HL-60 (cell line): ENCODE measurements around the gene MIPOL1.

ENCODE experiments used
- DNase-seq, 2 experiments: peaks; one replicate each; pipeline ENCODE4 v3.0.0-alpha.2; 2010 to 2020; ENCODE audit warnings: low read depth in 1 of 2, low spot score in 1 of 2
- H3K27ac ChIP-seq: fragments of 250-450 bp; sonication (Bioruptor Pico); replicated peaks from 2 replicates; pipeline ENCODE4 v1.5.1; 2020; ENCODE audit warnings: mild to moderate bottlenecking, moderate library complexity
- H3K27me3 ChIP-seq: fragments of 250-450 bp; sonication (Bioruptor Pico); 2 replicates; pipeline ENCODE4 v1.5.1; 2021; ENCODE audit warnings: mild to moderate bottlenecking, moderate library complexity; ENCODE audit not compliant: insufficient read depth, poor library complexity, severe bottlenecking
- H3K4me3 ChIP-seq: replicated peaks from 2 replicates; pipeline ENCODE4 v1.5.1; 2011; ENCODE audit warnings: mild to moderate bottlenecking, control low read depth, low read length; ENCODE audit not compliant: insufficient read depth
- CTCF ChIP-seq: IDR thresholded peaks from one replicate; pipeline ENCODE4 v1.5.1; 2011; ENCODE audit warnings: low read length, control low read depth, inconsistent platforms; ENCODE audit not compliant: insufficient read depth
- GABPA ChIP-seq: IDR thresholded peaks from 2 replicates; pipeline ENCODE4 v1.6.1; 2012; ENCODE audit warnings: low read depth
- POLR2AphosphoS5 ChIP-seq: IDR thresholded peaks from 2 replicates; pipeline ENCODE4 v1.6.1; 2012; ENCODE audit warnings: low read depth
- SPI1 ChIP-seq: IDR thresholded peaks from 2 replicates; pipeline ENCODE4 v1.6.1; 2012; ENCODE audit warnings: low read depth, mild to moderate bottlenecking, borderline replicate concordance
- TF ChIP-seq, protein P1 (sequence below): IDR thresholded peaks from 2 replicates; pipeline ENCODE4 v1.6.1; 2012; ENCODE audit warnings: low read depth; ENCODE audit not compliant: insufficient replicate concordance

Gene MIPOL1

DNA sequence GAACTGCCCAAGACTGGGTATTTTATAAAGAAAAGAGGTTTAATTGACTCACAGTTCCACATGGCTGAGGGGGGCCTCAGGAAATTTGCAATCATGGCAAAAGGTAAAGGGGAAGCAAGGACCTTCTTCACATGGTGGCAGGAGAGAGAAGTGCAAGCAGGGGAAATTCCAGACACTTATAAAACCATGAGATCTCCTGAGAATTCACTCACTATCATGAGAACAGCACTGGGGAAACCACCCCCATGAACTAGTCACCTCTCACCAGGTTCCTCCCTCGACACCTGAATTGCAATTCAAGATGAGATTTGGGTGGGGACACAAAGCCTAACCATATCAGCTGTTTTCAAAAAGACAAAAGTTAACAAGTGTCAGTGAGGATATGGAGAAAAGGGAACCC is 284.7 kb downstream of the MIPOL1 start:
- DNase-seq: no peak
- H3K4me3 ChIP-seq: no peak overlapping the region
- TF ChIP-seq CTCF (no peak), SPI1 (no peak), POLR2AphosphoS5 (no peak)

GRCh38 chr14:37483672-37484071 is 285.9 kb downstream of the MIPOL1 start:
- Histone ChIP-seq H3K4me3 (no peak overlapping the region), H3K27ac (no peak overlapping the region), H3K27me3 (no peaks in the 10 kb centered on the region)
- DNase-seq: no peak
- TF ChIP-seq, protein P1, sequence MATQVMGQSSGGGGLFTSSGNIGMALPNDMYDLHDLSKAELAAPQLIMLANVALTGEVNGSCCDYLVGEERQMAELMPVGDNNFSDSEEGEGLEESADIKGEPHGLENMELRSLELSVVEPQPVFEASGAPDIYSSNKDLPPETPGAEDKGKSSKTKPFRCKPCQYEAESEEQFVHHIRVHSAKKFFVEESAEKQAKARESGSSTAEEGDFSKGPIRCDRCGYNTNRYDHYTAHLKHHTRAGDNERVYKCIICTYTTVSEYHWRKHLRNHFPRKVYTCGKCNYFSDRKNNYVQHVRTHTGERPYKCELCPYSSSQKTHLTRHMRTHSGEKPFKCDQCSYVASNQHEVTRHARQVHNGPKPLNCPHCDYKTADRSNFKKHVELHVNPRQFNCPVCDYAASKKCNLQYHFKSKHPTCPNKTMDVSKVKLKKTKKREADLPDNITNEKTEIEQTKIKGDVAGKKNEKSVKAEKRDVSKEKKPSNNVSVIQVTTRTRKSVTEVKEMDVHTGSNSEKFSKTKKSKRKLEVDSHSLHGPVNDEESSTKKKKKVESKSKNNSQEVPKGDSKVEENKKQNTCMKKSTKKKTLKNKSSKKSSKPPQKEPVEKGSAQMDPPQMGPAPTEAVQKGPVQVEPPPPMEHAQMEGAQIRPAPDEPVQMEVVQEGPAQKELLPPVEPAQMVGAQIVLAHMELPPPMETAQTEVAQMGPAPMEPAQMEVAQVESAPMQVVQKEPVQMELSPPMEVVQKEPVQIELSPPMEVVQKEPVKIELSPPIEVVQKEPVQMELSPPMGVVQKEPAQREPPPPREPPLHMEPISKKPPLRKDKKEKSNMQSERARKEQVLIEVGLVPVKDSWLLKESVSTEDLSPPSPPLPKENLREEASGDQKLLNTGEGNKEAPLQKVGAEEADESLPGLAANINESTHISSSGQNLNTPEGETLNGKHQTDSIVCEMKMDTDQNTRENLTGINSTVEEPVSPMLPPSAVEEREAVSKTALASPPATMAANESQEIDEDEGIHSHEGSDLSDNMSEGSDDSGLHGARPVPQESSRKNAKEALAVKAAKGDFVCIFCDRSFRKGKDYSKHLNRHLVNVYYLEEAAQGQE: no peak
- no peak for TF ChIP-seq GABPA
- TF ChIP-seq SPI1: no peak
- TF ChIP-seq POLR2AphosphoS5: no peak
- TF ChIP-seq CTCF: no peak

More for the DNA sequence above, 284.7 kb downstream of the MIPOL1 start:
- no peaks in the 10 kb centered on the region for H3K27me3 ChIP-seq
- no peak overlapping the region for H3K27ac ChIP-seq

GRCh38 chr14:37490607-37491006 is 292.9 kb downstream of the MIPOL1 start:
- no peaks in the 10 kb centered on the region for H3K27me3 ChIP-seq
- TF ChIP-seq GABPA: no peak
- TF ChIP-seq, protein P1: no peak
- no peak for TF ChIP-seq CTCF
- no peak for TF ChIP-seq POLR2AphosphoS5
- no peak for TF ChIP-seq SPI1
- no peak for DNase-seq
- H3K4me3 ChIP-seq: no peak overlapping the region
- no peak overlapping the region for H3K27ac ChIP-seq

DNA sequence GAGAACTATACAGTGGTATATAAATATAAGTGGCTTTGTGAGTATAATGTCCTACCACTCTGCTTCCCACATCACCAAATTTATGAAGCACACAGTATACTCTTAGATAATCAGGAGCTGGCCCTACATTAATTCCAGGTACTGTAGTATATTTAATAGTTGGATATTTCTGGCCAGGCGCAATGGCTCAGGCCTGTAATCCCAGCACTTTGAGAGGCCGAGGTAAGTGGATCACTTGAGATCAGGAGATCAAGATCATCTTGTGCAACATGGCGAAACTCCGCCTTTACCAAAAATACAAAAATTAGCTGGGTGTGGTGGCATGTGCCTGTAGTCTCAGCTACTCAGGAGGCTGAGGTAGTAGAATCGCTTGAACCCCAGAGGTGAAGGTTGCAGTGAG is 293.3 kb downstream of the MIPOL1 start:
- H3K4me3 ChIP-seq: no peak overlapping the region
- DNase-seq: no peak
- no peak for TF ChIP-seq SPI1
- no peak for TF ChIP-seq GABPA
- no peak for TF ChIP-seq CTCF
- TF ChIP-seq, protein P1: no peak
- no peak for TF ChIP-seq POLR2AphosphoS5
- no peak overlapping the region for H3K27ac ChIP-seq
- H3K27me3 ChIP-seq: no peaks in the 10 kb centered on the region
